HG02623 (cell line): ENCODE data around the gene GALM.

Source experiments
- ATAC-seq: cut with Tn5 transposase; IDR thresholded peaks from one replicate; pipeline ENCODE4 v1.9.1; 2021; ENCODE audit warnings: moderate library complexity; ENCODE audit not compliant: unreplicated experiment

Gene GALM

DNA sequence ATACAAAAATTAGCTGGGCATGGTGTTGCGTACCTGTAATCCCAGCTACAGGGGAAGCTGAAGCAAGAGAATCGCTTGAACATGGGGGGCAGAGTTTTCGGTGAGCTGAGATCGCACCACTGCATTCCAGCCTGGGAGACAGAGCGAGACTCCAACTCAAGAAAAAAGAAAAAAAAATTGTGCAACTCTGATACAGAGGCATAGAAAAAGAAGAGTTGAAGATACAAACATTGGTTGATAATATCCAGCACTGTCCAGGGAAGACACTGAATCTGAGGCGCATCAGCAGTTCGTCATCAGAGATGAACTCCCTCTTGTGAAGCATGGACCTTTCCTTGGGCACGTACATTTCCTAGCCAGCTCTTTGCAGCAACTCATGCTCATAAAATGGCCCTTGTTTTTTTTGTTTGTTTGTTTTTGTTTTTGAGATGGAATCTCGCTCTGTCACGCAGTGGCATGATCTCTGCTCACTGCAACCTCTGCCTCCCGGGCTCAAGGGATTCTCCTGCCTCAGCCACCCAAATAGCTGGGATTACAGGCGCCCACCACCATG lies 16.7 kb upstream of the GALM start:
- ATAC-seq, result no peak

DNA sequence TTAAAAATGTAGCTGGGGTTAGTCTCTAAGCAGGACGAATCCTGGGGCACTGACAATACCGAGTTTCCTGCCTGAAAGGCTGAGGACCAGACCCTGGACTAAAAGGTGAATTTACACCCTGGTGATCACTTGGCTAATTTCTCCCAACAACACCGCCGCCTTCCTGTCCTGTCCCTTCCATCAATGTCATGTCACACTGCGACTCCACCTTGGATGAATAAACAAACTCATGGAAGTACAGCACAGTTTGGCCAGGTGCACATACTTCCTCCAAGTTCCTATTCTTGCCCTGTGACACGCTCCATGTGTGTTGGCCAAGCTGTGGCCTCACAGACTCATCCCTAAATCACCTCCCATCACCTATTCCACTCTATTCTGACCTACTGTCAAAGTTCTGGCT lies 15.9 kb upstream of the GALM start:
- ATAC-seq, result no peak

DNA sequence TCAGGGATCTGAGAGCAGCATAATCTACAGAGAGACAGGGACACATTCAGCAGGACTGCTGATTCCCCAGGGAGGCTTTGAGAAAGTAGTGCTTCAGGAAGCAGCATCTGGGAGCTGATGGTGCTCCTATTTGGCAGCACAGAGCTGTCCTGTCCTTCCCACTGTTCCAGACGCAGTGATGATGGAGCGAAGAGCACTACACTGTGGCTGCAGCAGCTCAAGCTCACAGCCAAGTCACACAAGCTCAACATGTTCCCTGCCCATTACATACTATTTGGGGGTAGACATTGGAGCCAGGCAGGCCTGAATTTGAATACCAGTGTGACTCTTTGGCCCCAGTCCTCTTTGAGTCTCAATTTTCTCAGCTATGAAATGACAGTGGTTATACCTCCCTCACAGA lies 15.2 kb upstream of the GALM start:
- ATAC-seq, result no peak

DNA sequence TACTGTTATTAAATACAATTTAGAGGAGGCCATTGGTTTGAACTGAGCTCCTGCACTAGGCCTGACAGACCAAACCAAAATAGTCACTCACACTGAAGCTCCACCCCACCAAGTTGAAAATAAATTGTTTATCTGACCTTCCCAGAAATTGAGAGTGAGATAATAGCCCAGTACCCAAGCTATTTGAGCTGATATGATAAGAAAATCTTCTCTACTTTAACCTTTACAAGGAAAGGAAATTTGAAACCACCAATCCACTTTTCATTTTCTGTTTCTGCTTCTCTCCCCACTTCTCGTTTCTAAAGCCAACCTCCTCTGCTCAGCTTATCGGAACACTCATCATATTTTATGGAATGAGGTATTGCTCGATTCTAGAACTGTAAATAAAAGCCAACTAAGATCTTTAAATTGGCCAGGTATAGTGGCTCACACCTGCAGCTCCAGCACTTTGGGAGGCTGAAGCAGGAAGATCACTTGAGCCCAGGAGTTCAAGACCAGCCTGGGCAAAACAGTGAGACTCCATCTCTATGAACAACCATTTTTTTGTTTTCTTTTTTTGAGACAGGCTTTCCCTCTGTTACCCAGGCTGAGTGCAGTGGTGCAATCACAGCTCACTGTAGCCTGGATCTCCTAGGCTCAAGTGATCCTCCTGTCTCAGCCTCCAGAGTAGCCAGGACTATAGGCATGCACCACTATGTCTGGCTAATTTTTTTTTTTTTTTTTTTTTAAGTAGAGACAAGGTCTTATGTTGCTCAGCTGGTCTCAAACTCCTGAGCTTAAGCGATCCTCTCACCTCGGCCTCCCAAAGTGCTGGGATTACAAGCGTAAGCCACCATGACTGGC lies 13.3 kb upstream of the GALM start:
- no peak for ATAC-seq

DNA sequence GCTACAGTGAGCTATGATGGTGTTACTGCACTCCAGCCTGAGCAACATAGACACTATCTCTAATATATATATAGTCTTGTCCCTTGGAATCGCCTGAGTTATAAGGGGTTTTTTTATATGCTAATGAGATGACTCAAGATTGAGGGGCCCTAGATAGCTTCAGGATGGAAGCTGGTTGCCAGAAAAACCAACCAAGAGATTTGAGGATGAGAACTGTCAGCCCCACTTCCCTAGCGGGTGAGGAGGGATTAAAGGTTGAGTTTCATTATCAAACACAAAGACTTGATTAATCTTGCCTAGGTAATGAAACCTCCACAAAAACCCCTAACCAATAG lies 12.6 kb upstream of the GALM start:
- no peak for ATAC-seq

DNA sequence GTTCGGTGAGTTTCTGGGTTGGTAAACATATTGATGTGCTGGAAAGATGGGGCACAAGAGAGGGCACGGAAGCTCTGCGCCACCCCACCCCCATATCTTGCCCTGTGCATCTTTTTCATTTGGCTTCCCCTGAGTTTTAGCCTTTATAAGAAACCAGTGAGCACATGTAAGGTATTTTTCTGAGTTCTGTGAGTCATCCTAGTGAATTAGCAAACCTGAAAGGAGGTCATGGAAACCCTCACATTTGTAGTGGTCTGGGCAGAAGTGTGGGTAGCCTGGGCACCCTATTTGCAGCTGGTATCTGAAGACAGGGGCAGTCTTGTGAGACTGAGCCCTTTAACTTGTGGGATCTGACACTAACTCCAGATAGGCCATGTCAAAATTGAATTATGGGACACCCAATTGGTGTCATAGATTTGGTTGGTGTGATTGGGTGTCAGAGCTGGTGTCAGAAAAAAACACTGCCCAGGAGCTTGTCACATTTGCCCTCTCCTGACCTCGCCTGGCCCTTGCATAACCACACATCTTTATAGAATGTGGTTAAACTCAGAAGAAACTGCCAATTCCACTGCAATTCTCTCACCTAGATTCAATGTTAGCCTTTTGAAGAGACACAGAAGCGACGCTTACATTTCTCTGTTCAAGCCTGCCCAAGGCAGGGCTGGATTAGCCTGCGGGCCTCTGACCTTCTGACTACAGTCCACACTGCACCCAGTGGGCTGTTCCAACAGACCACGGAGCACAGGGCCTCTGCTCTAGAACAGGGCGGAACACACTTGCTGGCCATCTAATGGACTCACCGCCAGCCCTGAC lies 12.0 kb upstream of the GALM start:
- ATAC-seq, result no peak

DNA sequence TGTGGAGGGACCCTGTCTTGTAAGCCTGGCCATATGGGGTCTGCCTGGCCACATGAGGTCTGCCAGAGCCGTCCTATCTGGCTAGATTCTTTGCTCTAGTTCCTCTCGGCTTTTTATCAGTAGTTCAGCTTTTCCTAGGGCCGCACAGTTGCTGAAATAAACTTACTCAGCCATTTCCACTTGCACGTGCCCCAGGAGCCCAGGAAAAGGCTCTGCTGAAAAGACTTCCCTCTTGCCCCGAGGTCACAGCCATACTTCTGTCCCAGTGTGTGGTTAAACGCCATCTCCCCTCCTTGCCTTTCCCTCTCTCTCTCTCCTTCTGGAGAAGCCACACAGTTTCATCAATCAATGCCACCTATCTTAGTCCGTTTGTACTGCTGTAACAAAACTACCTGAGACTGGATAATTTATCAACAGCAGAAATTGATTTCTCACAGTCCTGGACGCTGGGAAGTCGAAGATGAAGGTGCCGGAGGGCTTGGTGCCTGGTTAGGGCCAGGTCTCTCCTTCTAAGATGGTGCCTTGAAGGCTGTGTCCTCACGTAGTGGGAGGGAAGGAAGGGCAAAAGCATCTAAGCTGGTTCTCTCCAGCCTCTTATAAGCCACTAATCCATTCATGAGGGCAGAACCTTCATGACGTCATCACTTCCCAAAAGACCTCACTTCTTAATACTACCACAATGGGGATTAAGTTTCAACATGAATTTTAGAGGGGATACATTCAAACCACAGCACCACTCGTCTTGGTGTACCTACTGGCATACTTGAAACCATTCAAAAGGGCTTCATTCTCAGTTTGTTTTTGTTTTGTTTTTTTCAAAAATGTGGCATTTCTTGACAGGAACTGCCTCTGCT lies 11.2 kb upstream of the GALM start:
- ATAC-seq, result no peak

DNA sequence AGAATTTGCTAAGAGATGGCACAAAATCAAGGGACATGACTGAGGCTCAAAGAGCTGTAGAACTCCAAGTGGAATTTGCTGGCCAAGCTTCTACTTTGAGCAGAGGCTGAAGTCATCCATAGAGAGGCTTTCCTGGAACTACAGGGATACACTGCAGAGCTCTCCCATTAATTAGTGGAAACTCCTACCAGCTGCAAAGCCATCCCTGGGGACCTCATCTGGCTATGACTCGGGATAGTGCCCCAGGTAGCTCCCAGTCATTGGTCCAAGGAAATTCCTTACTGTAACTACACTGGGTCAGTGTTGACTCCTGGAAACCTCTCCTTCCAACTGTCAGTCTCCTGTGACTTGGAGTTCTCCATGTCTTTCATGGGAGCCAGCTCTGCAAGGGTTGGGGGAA lies 10.5 kb upstream of the GALM start:
- ATAC-seq, result no peak

DNA sequence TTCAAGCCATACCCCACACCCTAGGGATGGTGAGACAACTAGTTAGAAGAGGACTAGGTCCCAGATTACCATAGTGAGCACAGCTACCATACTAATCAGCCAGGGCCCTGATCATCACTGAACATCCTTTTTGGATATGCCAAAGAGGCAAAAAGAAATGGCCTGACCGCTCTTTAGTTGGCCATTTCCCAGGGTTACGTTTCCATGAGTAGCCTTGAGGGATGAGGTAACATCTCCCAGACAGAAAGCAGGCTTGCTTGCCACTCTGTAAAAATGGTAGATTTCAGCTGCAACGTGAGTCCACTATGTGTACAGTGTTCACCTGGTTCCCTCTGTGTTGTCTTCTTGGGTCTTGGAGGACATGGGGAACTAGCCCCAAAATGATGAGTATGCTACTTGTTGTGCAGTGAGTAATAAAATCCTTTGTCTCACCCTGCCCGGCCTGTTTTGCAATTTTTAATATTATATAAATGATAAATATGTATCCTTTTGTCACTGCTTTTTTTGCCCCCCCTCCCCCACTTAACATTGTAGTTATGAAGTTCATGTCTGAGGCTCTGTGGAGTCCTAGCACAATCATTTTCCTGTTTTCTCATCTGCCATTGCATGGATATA lies 8.9 kb upstream of the GALM start:
- ATAC-seq, result no peak

DNA sequence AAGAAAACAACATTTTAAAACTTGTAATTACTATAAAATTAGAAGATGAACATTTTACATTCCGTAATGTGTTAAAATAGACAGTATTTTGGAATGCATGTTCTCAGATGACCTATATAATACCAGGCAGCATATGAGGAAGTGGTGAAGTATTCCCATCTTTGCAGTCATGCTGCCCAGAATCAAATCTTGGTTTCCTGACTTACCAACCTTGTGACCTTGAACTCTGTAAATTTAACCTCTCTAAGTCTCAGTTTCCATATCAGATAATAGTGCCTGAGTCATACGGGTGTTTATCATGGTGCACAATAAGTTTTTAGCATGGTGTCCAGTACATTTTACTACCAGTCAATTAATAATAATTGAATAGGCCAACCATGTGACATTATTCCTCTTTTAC lies 7.3 kb upstream of the GALM start:
- no peak for ATAC-seq

DNA sequence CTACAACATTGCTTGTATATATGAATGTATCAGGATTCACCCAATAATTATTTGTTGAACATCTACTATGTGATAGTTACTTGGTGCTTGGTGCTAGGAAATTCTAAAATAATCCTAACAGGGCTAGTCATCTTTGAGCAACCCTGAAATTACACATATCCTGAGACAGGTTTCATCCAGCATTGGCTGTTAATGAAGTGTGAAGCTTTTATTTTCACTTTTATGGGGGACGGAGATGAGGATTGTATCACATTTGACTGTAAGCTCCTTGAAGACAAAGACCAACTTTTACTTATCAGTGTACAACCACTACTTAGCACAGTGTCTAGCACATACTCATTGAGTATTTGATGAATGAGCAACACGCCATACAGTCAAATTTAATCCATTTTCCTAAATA lies 6.8 kb upstream of the GALM start:
- no peak for ATAC-seq

DNA sequence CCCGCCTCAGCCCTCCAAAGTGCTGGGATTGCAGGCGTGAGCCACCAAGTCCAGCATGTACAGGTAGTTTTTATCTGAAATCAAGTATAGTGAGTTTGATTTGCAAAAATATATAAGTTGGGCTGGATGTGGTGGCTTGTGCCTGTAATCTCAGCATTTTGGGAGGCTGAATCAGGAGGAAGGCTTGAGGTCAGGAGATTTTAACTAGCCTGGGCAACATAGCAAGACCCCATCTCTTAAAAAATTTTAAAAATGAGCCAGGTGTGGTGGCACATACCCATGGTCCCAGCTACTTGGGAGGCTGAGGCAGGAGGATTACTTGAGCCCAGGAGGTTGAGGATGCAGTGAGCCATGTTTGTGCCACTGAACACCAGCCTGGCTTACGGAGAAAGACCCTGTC lies 5.6 kb upstream of the GALM start:
- no peak for ATAC-seq

DNA sequence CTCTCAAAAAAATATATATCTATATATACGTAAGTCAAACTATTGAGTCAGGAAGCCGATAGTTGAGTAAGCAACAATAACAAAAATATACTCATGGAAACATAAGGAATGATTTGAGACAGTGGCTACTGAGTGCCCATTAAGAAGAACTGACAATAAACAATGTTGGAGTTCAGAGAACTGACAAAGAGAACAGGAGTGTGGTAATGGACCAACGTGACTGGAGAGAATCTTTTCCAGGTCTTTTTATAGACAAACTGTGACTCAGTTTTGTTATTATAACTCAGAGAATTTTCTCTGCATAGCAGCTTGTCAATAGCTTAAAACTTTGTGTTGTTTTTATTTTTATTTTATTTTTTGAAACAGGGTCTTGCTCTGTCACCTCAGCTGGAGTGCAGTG lies 4.6 kb upstream of the GALM start:
- ATAC-seq, result no peak

DNA sequence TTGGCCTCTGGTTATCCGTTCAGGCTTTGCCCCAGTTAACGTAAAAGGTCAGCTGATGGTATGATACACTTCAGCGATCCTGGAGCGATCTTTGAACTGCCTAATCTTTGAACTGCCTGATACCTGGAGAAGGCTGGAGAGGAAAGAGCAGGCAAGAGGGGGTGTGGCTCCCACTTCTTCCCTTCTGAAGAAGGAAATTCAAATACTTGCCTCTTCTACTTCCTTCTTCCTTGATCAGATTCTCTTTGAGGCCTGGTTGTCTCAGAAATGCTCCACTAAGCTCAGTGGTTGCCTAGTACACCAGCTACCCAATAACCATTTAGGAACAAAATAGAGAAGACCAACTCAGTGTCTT lies 619 bp downstream of the GALM start:
- ATAC-seq, result peak; percentile 14

DNA sequence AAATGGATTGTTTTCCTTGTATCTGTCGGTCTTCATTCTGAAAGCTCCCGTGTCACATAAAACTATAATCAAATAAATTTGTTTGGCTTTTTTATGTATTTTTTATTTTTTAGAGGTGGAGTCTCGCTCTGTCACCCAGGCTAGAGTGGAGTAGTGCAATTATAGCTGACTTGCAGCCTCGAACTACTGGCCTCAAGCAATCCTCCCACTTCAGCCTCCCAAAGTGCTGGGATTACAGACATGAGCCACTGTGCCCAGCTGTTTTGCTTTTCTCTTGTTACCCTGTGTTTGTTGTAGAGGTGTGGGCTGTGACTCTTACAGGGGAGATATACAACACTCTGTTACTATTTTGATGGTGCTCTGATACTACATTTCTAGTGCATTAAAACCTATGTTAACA lies 2.2 kb downstream of the GALM start:
- no peak for ATAC-seq

DNA sequence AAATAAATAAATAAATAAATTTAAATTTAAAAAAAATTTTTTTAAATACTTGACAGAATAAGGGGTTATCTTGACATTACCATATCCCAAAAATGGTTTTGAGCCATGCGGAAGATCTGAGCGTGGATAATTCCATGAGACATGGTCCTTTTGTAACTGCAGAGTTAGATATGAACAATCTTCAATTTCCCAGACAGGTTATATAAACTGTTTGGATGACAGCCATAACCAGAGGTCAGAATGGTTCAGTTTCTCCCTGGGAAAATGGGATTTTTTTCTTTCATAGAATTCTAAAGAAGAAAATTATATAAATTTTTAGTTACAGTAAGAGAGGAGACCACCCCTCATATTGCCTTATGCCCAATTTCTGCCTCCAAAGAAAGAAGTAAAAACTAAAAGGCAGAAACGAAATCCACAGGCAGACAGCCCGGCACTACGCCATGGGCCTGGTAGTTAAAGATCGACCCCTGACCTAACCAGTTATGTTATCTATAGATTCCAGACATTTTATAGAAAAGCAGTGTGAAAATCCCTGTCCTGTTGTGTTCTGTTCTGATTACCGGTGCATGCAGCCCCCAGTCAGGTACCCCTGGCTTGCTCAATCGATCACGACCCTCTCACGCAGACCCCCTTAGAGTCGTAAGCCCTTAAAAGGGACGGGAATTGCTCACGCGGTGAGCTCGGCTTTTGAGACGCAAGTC lies 3.0 kb downstream of the GALM start:
- ATAC-seq, result no peak

DNA sequence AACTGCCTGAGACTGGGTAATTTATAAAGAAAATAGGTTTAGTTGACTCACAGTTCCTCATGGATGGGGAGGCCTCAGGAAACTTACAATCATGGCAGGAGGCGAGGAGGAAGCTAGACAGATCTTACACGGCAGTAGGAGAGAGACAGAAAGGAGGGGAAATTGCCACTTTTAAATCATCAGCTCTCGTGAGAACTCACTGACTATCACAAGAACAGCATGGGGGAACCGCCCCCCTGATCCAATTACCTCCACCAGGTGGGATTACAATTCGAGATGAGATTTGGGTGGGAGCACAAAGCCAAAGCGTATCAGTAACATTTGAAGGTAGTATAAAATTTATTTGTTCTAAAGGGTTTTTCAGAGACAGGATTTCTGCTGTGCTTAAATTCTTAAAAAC lies 5.4 kb downstream of the GALM start:
- ATAC-seq, result no peak

DNA sequence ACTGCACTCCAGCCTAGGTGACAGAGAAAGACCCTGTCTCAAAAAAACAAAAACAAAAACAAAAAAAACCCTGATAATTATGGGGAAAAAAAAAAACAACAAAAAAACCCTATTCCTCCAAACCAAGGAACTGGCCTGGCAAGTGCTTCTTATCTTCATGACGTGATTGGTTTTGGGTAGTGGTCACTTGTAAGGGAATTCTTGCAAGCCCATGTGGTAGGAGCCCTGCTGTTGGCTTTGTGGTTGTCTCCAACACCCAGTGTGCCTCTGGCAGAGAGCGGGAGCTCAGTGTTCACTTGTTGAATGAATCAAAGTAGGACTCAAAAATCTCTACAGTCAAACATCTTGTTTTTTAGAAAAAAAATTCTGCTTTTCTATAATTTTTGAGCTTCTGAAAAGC lies 6.0 kb downstream of the GALM start:
- no peak for ATAC-seq

DNA sequence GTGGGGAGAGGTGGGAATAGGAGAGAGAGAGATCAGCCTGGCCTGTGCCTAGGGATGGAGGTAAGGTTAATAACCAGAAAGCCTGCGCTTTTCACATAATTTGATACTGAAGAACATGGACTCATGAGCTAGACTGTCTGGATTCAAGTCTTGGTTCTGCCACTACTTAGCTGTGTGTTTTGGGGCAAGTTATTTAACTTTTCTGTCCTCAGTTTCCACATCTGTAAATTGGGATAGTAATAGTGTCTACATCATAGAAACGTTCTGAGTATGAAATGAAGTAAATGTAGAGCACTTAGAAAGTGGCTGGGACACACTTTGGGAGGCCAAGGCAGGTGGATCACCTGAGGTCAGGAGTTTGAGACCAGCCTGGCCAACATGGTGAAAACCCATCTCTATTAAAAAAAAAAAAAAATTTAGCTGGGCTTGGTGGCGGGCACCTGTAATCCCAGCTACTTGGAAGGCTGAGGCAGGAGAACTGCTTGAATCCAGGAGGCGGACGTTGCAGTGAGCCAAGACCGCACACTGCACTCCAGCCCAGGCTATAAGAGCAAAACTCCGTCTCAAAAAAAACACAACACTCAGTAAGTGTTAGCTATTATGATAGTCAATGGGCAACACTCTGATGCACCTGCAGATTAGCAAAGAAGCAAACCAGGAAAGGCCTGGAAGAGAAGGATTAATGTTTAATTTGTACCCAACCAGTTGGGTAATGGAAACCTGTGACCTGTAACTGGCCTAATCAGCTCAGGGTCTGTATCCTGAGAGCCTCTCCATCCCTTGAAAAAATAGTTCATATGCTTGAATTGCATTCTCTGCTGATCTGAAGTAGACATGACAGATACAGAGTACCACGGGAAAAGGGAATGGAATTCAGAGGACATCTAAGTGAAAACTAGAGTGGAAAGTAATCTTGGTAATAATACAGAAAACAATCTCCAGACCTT lies 6.8 kb downstream of the GALM start:
- ATAC-seq, result no peak
